ENCODE results near the gene CCM2.
A peak's percentile ranks its signal among the peaks of the same experiment; 100 is the strongest.

The CCM2 gene

DNA sequence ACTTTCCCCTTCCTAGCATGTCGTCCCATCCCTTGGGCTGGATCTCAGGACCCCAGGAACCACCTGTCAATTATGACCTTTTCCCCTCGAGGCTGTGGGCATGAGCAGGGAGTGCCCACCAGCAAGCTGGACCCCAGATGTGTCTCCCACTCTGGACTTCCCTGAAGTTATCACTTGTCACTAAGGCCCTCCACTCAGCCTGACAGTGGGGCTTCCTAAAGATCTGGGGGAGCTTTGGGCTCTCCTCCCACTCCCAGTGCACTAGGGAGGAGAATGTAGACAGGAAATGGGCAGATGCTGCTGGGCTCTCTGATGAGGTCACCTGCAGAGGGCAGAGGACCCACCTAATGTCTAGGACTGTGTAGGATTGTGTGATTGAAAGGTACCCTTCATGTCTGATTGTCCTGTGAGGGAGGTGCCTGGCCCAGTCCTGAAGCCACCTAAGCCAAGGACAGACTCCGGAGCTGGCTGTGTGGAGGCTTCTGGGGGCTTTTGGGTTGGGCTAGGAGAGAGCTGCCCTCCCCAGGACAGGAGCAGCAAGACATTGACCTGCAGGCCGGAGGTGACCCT, 39.9 kb upstream of the CCM2 start:
- Histone ChIP-seq H3K9ac (ENCODE audit: insufficient read length, low read depth) (no peak overlapping the region), H3K27me3 (ENCODE audit: insufficient read depth, insufficient read length) (no peaks in the 10 kb centered on the region), H3K4me3 (ENCODE audit: insufficient read length, low read depth) (no peak overlapping the region), H3K4me1 (ENCODE audit: insufficient read depth, insufficient read length) (peaks cover 6% of the 10 kb centered on the region), H3K36me3 (ENCODE audit: insufficient read depth, insufficient read length, low read length) (no peaks in the 10 kb centered on the region), H3K9me3 (ENCODE audit: insufficient read depth, low read length) (no peaks in the 10 kb centered on the region)
- no peak for TF ChIP-seq YY1 (IDR thresholded peaks at IDR 0.05; ENCODE audit: insufficient read depth, insufficient read length)
- DNase-seq (ENCODE audit: low read depth, low spot score) = no peak

DNA sequence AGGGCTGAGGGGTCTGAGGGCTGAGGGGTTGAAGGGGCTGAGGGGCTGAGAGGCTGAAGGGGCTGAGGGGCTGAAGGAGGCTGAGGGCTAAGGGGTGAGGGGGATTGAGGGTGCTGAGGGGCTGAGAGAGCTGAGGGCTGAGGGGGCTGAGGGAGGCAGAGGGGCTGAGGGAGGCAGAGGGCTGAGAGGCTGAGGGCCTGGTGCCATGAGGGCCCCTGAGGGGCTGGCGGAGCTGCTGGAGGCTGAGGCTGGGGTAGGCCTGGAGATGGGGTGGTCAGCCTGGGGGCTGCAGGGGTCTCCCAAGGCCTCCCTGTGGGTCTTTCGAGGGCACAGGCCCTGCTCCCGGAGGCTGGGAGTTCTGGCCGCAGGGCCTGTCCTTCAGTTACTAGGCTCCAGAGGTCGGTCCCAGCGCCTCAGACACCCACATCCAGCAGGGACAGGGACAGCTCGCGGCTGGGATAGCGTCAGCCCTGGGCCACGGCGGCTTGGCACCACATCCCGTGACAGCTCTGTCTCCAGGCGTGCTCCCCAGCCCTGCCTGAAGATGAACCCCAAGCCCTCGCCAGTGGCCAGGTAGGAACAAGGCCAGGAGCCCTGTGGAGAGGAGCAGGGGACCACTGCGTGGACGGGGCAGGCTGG, 38.0 kb upstream of the CCM2 start:
- Histone ChIP-seq H3K36me3 (ENCODE audit: insufficient read depth, insufficient read length, low read length) (no peaks in the 10 kb centered on the region), H3K27me3 (ENCODE audit: insufficient read depth, insufficient read length) (no peaks in the 10 kb centered on the region), H3K9me3 (ENCODE audit: insufficient read depth, low read length) (no peaks in the 10 kb centered on the region), H3K4me3 (ENCODE audit: insufficient read length, low read depth) (no peak overlapping the region), H3K9ac (ENCODE audit: insufficient read length, low read depth) (no peak overlapping the region), H3K4me1 (ENCODE audit: insufficient read depth, insufficient read length) (peaks cover 3% of the 10 kb centered on the region)
- no peak for DNase-seq (ENCODE audit: low read depth, low spot score)
- TF ChIP-seq SUZ12 (IDR thresholded peaks at IDR 0.05; ENCODE audit: extremely low read depth, insufficient read depth, insufficient read length) (no peak), YY1 (IDR thresholded peaks at IDR 0.05; ENCODE audit: insufficient read depth, insufficient read length) (no peak), ZNF274 (IDR thresholded peaks at IDR 0.05; ENCODE audit: low read depth, low read length) (no peak)

DNA sequence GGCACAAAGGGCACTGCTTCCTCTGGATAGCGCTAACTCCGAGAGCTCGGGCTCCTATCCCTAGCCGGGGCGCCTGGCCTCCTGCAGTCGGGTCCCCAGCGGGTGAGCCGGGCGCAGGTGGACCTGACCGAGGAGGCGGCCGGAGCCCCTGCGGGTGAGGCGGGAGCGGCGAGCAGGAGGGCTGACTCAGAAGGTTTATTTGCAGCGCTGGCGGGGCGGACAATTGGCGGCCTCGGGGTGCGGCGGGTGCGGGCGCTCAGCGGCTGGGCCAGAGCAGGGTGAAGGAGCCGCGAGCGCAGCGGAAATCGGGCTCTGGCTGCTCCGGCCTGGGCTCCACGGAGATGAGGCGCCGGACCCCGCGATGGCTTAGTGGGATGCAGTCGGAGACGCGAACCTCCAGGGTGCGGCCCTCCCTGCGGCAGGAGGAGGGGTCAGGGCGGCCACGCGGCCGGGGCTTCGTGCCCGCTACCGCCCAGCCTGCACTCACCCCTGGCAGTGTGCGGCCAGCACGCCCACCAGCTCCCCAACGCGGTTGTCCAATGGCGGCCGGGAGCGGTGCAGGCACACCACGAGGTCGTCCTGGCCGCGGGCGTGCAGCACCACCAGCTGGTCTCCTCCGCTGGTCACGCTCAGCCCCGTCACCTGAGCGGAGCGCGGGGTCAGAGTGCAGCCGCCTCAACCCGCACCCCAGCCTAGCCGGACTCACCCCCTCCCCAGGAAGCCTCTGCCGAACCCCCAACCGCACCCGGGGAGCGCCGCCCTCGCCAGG, 37.3 kb upstream of the CCM2 start:
- H3K27me3 ChIP-seq (ENCODE audit: insufficient read depth, insufficient read length) = no peaks in the 10 kb centered on the region
- no peak for TF ChIP-seq YY1 (IDR thresholded peaks at IDR 0.05; ENCODE audit: insufficient read depth, insufficient read length)
- no peak for TF ChIP-seq SUZ12 (IDR thresholded peaks at IDR 0.05; ENCODE audit: extremely low read depth, insufficient read depth, insufficient read length)
- TF ChIP-seq ZNF274 (IDR thresholded peaks at IDR 0.05; ENCODE audit: low read depth, low read length) = no peak
- no peaks in the 10 kb centered on the region for H3K36me3 ChIP-seq (ENCODE audit: insufficient read depth, insufficient read length, low read length)
- no peak overlapping the region for H3K9ac ChIP-seq (ENCODE audit: insufficient read length, low read depth)
- peaks cover 3% of the 10 kb centered on the region for H3K4me1 ChIP-seq (ENCODE audit: insufficient read depth, insufficient read length)
- no peaks in the 10 kb centered on the region for H3K9me3 ChIP-seq (ENCODE audit: insufficient read depth, low read length)
- no peak for DNase-seq (ENCODE audit: low read depth, low spot score)
- no peak overlapping the region for H3K4me3 ChIP-seq (ENCODE audit: insufficient read length, low read depth)

DNA sequence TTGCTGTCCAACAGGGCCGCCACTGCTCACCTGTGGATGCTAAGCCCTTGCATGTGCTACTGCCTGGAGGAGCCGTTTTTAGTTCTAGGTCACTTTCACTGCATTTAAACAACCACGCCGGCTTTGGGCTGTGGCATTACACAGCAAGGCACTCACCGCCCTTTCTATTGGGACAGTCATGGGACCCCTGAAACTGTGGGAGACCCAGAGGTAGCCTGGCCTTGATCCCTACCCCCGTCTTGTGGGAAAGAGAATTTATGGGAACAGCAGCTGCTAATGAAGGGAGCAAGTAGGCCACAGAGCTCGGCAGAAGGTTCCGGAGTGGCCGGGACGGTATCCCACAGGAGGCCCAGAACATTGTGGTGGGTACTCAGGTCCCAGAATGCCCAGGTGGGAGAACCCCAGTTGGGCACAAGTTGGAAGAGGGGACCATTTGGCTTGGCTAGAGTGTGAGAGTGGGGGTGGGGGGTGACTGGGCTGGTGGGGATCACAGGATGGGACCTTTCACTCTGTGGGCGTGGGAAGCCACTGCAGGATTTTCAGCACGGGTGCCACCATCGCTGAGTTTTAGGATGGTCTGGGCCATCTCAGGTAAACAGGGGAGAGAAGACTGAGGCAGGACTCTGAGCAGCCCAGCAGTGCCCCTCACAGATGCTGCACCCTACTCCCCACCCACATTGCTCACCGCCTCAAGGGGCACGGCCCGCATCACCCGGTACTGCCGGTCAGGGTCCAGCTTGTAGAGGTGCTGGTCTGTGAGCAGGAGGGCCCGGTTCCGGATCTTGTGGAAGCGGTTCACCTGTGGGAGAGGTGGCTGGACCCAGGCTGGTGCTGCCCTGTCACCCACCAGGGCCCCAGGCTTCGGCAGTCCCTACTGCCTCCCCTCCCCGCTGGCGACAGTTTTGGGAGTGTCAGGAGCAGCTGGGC, 36.4 kb upstream of the CCM2 start:
- Histone ChIP-seq H3K27me3 (ENCODE audit: insufficient read depth, insufficient read length) (no peaks in the 10 kb centered on the region), H3K4me3 (ENCODE audit: insufficient read length, low read depth) (no peak overlapping the region), H3K36me3 (ENCODE audit: insufficient read depth, insufficient read length, low read length) (no peaks in the 10 kb centered on the region), H3K4me1 (ENCODE audit: insufficient read depth, insufficient read length) (peaks cover 3% of the 10 kb centered on the region), H3K9me3 (ENCODE audit: insufficient read depth, low read length) (no peaks in the 10 kb centered on the region), H3K9ac (ENCODE audit: insufficient read length, low read depth) (no peak overlapping the region)
- DNase-seq (ENCODE audit: low read depth, low spot score) = no peak
- no peak for TF ChIP-seq YY1 (IDR thresholded peaks at IDR 0.05; ENCODE audit: insufficient read depth, insufficient read length)
- TF ChIP-seq ZNF274 (IDR thresholded peaks at IDR 0.05; ENCODE audit: low read depth, low read length) = no peak
- TF ChIP-seq SUZ12 (IDR thresholded peaks at IDR 0.05; ENCODE audit: extremely low read depth, insufficient read depth, insufficient read length) = no peak

DNA sequence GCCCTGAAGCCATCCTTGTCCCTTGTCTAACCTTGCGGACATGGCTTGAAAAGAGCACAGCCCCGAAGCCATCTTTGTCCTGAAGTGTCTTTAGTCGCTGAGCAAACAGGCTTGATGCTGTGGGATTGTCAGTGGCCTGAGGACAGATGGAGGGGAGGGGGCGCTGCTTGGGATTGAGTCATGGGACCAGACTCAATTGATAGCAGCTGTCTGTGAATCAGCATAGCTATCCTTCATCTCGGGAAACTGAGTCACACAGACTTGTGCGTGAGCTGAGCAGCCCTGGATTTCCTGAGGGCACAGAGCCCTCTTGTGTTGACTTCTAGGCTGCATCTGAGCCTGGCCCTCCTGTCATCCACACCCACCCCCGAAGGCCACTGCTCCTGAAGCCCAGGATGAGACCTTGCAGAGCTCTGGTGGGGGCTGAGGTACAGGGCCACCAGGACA, 35.6 kb upstream of the CCM2 start:
- TF ChIP-seq SUZ12 (IDR thresholded peaks at IDR 0.05; ENCODE audit: extremely low read depth, insufficient read depth, insufficient read length) (no peak), YY1 (IDR thresholded peaks at IDR 0.05; ENCODE audit: insufficient read depth, insufficient read length) (no peak), ZNF274 (IDR thresholded peaks at IDR 0.05; ENCODE audit: low read depth, low read length) (no peak)
- H3K4me3 ChIP-seq (ENCODE audit: insufficient read length, low read depth) = no peak overlapping the region
- no peaks in the 10 kb centered on the region for H3K27me3 ChIP-seq (ENCODE audit: insufficient read depth, insufficient read length)
- no peaks in the 10 kb centered on the region for H3K36me3 ChIP-seq (ENCODE audit: insufficient read depth, insufficient read length, low read length)
- no peaks in the 10 kb centered on the region for H3K9me3 ChIP-seq (ENCODE audit: insufficient read depth, low read length)
- peak overlapping the region; percentile 28 for H3K9ac ChIP-seq (ENCODE audit: insufficient read length, low read depth)
- no peak for DNase-seq (ENCODE audit: low read depth, low spot score)
- H3K4me1 ChIP-seq (ENCODE audit: insufficient read depth, insufficient read length) = peaks cover 3% of the 10 kb centered on the region

DNA sequence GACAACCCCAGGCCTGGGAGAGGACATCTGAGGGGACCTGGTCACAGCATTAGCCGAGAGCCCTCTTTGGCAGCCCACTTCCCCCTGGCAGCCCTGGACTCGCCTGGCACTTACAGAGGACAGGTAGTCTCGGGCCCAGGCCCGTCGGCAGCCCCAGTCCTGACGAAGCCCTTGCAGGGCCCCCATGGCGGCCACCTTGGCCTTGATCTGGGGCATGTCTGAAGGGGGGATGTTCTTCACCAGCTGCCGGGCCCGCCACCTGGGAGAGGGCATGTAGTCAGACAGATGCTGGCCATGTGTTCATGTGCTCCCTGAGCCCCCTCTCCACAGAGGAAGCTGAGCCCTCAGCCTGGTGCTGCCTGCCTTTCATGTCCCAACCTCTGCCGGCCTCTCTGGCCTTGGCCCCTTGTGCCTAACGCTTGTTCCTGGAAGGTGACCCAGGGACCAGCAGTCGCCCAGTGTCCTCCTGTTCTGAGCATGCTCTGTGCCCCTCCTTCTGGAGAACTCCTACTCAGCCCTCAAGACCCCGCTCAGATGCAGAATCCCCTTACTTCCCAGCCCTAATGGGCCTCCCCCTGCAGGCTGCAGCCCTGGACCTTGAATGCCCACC, 35.1 kb upstream of the CCM2 start:
- no peaks in the 10 kb centered on the region for H3K36me3 ChIP-seq (ENCODE audit: insufficient read depth, insufficient read length, low read length)
- TF ChIP-seq YY1 (IDR thresholded peaks at IDR 0.05; ENCODE audit: insufficient read depth, insufficient read length) (no peak), SUZ12 (IDR thresholded peaks at IDR 0.05; ENCODE audit: extremely low read depth, insufficient read depth, insufficient read length) (no peak), ZNF274 (IDR thresholded peaks at IDR 0.05; ENCODE audit: low read depth, low read length) (no peak)
- H3K4me3 ChIP-seq (ENCODE audit: insufficient read length, low read depth) = no peak overlapping the region
- DNase-seq (ENCODE audit: low read depth, low spot score) = no peak
- no peaks in the 10 kb centered on the region for H3K27me3 ChIP-seq (ENCODE audit: insufficient read depth, insufficient read length)
- no peak overlapping the region for H3K9ac ChIP-seq (ENCODE audit: insufficient read length, low read depth)
- H3K4me1 ChIP-seq (ENCODE audit: insufficient read depth, insufficient read length) = peaks cover 9% of the 10 kb centered on the region
- no peaks in the 10 kb centered on the region for H3K9me3 ChIP-seq (ENCODE audit: insufficient read depth, low read length)

Measured in NT2/D1 (cell line).